NB4 (cell line): Measurements from ENCODE around the gene FAM3D.

Experiments
- CTCF ChIP-seq: IDR thresholded peaks from one replicate; pipeline ENCODE4 v1.5.1; 2012; ENCODE audit warnings: low read depth, low read length
- POLR2A ChIP-seq: IDR thresholded peaks from 2 replicates; pipeline ENCODE4 v1.6.1; 2011; ENCODE audit warnings: mild to moderate bottlenecking; ENCODE audit not compliant: insufficient read length; ENCODE audit errors: extremely low read depth

GRCh38 chr3:58666683-58667082 lies at the start of gene FAM3D:
- TF ChIP-seq CTCF (no peak), POLR2A (no peak)
